HepG2 (cell line): ENCODE data around the gene MAVS. TPM values are rescaled to one million over a fixed set of nuclear protein-coding genes. Genes with fewer than 3 reads are reported as not detected.

ENCODE experiments used
- ATM ChIP-seq: fragments of 450-650 bp; IDR thresholded peaks from 2 replicates; pipeline ENCODE4 v1.7.1; 2017; ENCODE audit warnings: mild to moderate bottlenecking, borderline replicate concordance
- CENPX ChIP-seq: sonication (generic); formaldehyde crosslinking; IDR thresholded peaks from 2 replicates; pipeline ENCODE4 v1.9.0; 2021; ENCODE audit warnings: mild to moderate bottlenecking, missing genetic modification reagents, moderate library complexity
- EP300 ChIP-seq, 3 experiments: sonication (generic) in 1 of 3; formaldehyde crosslinking in 1 of 3; IDR thresholded peaks; 2 replicates each; pipeline versions ENCODE4 v1.5.1 to v1.6.1; 2011 to 2020; ENCODE audit warnings: low read depth in 2 of 3, low read length in 2 of 3, borderline replicate concordance in 1 of 3, improper control_type of control experiment in 1 of 3, mild to moderate bottlenecking in 1 of 3, missing genetic modification reagents in 1 of 3, moderate library complexity in 1 of 3
- GTF3A ChIP-seq: sonication (generic); formaldehyde crosslinking; conservative IDR thresholded peaks from 2 replicates; pipeline ENCODE4 v1.4.0; 2020; ENCODE audit warnings: mild to moderate bottlenecking, missing genetic modification reagents
- HOXA3 ChIP-seq: sonication (generic); formaldehyde crosslinking; IDR thresholded peaks from 2 replicates; pipeline ENCODE4 v1.5.0; 2020; ENCODE audit warnings: missing genetic modification reagents
- MZF1 ChIP-seq: sonication (generic); formaldehyde crosslinking; IDR thresholded peaks from 2 replicates; pipeline ENCODE4 v1.8.1; 2023; ENCODE audit warnings: mild to moderate bottlenecking, missing genetic modification reagents, borderline replicate concordance
- PCBP1 ChIP-seq: fragments of 200-400 bp; formaldehyde crosslinking; IDR thresholded peaks from 2 replicates; pipeline ENCODE4 v1.6.1; 2017; ENCODE audit warnings: mild to moderate bottlenecking, low read depth, low read length, borderline replicate concordance
- PITX1 ChIP-seq: sonication (generic); formaldehyde crosslinking; IDR thresholded peaks from 2 replicates; pipeline ENCODE4 v1.5.1; 2020; ENCODE audit warnings: mild to moderate bottlenecking, missing genetic modification reagents
- SNAI1 ChIP-seq: sonication (generic); formaldehyde crosslinking; IDR thresholded peaks from 2 replicates; pipeline ENCODE4 v1.5.0; 2020; ENCODE audit warnings: mild to moderate bottlenecking, missing genetic modification reagents, borderline replicate concordance
- TAF1 ChIP-seq: sonication (generic); formaldehyde crosslinking; IDR thresholded peaks from 2 replicates; pipeline ENCODE4 v1.4.0; 2020; ENCODE audit warnings: missing genetic modification reagents
- ZNF317 ChIP-seq: sonication (generic); formaldehyde crosslinking; IDR thresholded peaks from 2 replicates; pipeline ENCODE4 v1.5.0; 2020; ENCODE audit warnings: mild to moderate bottlenecking, missing genetic modification reagents
- ZNF335 ChIP-seq: sonication (generic); formaldehyde crosslinking; IDR thresholded peaks from 2 replicates; pipeline ENCODE4 v1.4.0; 2020; ENCODE audit warnings: missing genetic modification reagents
- ZNF7 ChIP-seq: IDR thresholded peaks from 2 replicates; pipeline ENCODE4 v1.6.1; 2016; ENCODE audit warnings: missing biosample characterization, missing genetic modification reagents
- ZNF841 ChIP-seq: sonication (generic); formaldehyde crosslinking; IDR thresholded peaks from 2 replicates; pipeline ENCODE4 v1.8.1; 2023; ENCODE audit warnings: missing genetic modification reagents, borderline replicate concordance
- polyA plus RNA-seq, 8 experiments: library from polyadenylated mRNA; depleted of rRNA in 3 of 8; stranded (reverse) in 7 of 8; unstranded in 1 of 8; fragments of >200 nt; fragmentation: Illumina TruSeq in 4 of 8; extraction: Trizol in 4 of 8; gene quantifications; 2 replicates each; pipeline versions ENCODE4 v1.2.1 to v1.2.3, GENCODE V29; 2011 to 2016; ENCODE audit warnings: low read depth in 4 of 8, missing spikeins in 1 of 8, mixed read lengths in 1 of 8; ENCODE audit not compliant: insufficient read depth in 1 of 8
- total RNA-seq, 5 experiments: library from RNA; depleted of rRNA; stranded (reverse); fragments of >200 nt; fragmentation: Illumina TruSeq; extraction: Trizol; gene quantifications; 2 replicates each; pipeline ENCODE4 v1.2.3, GENCODE V29; 2016; ENCODE audit warnings: low read depth in 1 of 5
- TF ChIP-seq, protein P1 (sequence below), 2 experiments: sonication (generic) in 1 of 2; formaldehyde crosslinking in 1 of 2; IDR thresholded peaks; 2 replicates each; pipeline versions ENCODE4 v1.5.1 to v1.6.1; 2011 to 2020; ENCODE audit warnings: borderline replicate concordance in 1 of 2, low read depth in 1 of 2, low read length in 1 of 2, mild to moderate bottlenecking in 1 of 2, missing genetic modification reagents in 1 of 2, moderate library complexity in 1 of 2
- TF ChIP-seq, protein P2 (sequence below), 2 experiments: sonication (generic) in 1 of 2; formaldehyde crosslinking in 1 of 2; IDR thresholded peaks; 2 replicates each; pipeline versions ENCODE4 v1.6.1 to v1.9.0; 2014 to 2022; ENCODE audit warnings: antibody characterized with exemption in 1 of 2, borderline replicate concordance in 1 of 2, inconsistent platforms in 1 of 2, low read depth in 1 of 2, missing genetic modification reagents in 1 of 2
- TF ChIP-seq, protein P3 (sequence below): sonication (generic); formaldehyde crosslinking; IDR thresholded peaks from 2 replicates; pipeline ENCODE4 v1.8.1; 2023; ENCODE audit warnings: mild to moderate bottlenecking, moderate library complexity, missing genetic modification reagents
- TF ChIP-seq, protein P4 (sequence below): sonication (generic); formaldehyde crosslinking; IDR thresholded peaks from 2 replicates; pipeline ENCODE4 v1.4.0; 2020; ENCODE audit warnings: mild to moderate bottlenecking, missing genetic modification reagents

MAVS gene
- total and polyA plus RNA-seq, 2 of the 13 experiments (the other 11 are each of a cell fraction or from before 2014, with no cell fraction given), result 27.3 to 36.6 TPM

DNA sequence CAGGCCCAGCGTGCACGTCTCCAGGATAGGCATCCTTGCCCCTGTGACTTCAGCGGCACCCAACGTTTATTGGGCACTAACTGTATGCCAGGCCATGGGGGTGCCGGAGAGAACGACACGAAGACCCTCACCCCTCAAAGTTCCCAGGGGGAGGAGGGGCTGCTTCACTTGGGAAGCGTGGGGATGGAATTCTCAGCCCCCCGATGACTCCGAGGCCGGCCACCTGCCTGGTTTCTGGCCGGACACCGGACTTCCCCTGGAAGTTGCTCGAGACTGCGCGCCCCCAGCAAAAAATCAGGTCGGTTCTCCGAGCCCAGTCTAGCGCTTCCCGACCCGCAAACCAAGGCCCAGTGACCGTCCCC is 275 bp upstream of the MAVS start (continued):
- TF ChIP-seq, protein P1, sequence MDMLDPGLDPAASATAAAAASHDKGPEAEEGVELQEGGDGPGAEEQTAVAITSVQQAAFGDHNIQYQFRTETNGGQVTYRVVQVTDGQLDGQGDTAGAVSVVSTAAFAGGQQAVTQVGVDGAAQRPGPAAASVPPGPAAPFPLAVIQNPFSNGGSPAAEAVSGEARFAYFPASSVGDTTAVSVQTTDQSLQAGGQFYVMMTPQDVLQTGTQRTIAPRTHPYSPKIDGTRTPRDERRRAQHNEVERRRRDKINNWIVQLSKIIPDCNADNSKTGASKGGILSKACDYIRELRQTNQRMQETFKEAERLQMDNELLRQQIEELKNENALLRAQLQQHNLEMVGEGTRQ (IDR thresholded peaks at IDR 0.05; ENCODE audit: low read depth, low read length), result no peak
- TF ChIP-seq, protein P1 (CRISPR knock-in tag; IDR thresholded peaks at IDR 0.05; ENCODE audit: borderline replicate concordance), result peak; percentile 58; the same call in 1 of the 2 replicates
- TF ChIP-seq PCBP1 (0 out of 2 replicates have a peak, but pooled peaks have one; percentile 18), TAF1 (CRISPR knock-in tag) (no peak), ZNF7 (CRISPR knock-in tag) (no peak), GTF3A (CRISPR knock-in tag) (no peak), ZNF317 (CRISPR knock-in tag) (peak; percentile 50; the same call in 1 of the 2 replicates), ZNF335 (CRISPR knock-in tag) (no peak), EP300 (IDR thresholded peaks at IDR 0.05; ENCODE audit: low read depth in 2 of 2, low read length in 2 of 2) (no peak), EP300 (CRISPR knock-in tag; IDR thresholded peaks at IDR 0.05; ENCODE audit: borderline replicate concordance) (peak; percentile 14; the same call in 1 of the 2 replicates), HOXA3 (CRISPR knock-in tag) (peak; percentile 63; the same call in 1 of the 2 replicates), PITX1 (CRISPR knock-in tag) (0 out of 2 replicates have a peak, but pooled peaks have one; percentile 1), CENPX (no peak), SNAI1 (0 out of 2 replicates have a peak, but pooled peaks have one; percentile 35), ZNF841 (CRISPR knock-in tag) (no peak), MZF1 (CRISPR knock-in tag) (0 out of 2 replicates have a peak, but pooled peaks have one; percentile 9), ATM (no peak)
- TF ChIP-seq, protein P2, sequence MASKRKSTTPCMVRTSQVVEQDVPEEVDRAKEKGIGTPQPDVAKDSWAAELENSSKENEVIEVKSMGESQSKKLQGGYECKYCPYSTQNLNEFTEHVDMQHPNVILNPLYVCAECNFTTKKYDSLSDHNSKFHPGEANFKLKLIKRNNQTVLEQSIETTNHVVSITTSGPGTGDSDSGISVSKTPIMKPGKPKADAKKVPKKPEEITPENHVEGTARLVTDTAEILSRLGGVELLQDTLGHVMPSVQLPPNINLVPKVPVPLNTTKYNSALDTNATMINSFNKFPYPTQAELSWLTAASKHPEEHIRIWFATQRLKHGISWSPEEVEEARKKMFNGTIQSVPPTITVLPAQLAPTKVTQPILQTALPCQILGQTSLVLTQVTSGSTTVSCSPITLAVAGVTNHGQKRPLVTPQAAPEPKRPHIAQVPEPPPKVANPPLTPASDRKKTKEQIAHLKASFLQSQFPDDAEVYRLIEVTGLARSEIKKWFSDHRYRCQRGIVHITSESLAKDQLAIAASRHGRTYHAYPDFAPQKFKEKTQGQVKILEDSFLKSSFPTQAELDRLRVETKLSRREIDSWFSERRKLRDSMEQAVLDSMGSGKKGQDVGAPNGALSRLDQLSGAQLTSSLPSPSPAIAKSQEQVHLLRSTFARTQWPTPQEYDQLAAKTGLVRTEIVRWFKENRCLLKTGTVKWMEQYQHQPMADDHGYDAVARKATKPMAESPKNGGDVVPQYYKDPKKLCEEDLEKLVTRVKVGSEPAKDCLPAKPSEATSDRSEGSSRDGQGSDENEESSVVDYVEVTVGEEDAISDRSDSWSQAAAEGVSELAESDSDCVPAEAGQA (IDR thresholded peaks at IDR 0.05; ENCODE audit: low read depth), result no peak
- TF ChIP-seq, protein P2 (CRISPR knock-in tag; IDR thresholded peaks at IDR 0.05; ENCODE audit: borderline replicate concordance), result no peak
- TF ChIP-seq, protein P3, sequence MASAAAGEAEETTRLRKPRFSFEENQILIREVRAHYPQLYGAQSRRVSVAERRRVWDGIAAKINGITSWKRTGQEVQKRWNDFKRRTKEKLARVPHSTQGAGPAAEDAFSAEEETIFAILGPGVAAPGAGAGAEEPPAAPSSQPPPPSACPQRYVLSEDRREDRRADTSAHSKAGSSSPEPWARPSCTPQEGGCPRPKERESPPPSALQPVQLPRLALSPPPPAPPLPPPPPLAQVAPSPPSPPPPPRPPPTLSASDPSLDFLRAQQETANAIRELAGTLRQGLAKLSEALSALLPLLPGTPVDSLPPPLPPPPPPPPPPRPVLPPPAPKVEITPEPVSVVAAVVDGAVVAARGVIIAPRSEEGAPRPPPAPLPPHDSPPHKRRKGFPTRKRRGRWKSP, result no peak
- TF ChIP-seq, protein P4, sequence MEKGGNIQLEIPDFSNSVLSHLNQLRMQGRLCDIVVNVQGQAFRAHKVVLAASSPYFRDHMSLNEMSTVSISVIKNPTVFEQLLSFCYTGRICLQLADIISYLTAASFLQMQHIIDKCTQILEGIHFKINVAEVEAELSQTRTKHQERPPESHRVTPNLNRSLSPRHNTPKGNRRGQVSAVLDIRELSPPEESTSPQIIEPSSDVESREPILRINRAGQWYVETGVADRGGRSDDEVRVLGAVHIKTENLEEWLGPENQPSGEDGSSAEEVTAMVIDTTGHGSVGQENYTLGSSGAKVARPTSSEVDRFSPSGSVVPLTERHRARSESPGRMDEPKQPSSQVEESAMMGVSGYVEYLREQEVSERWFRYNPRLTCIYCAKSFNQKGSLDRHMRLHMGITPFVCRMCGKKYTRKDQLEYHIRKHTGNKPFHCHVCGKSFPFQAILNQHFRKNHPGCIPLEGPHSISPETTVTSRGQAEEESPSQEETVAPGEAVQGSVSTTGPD (CRISPR knock-in tag), result peak; percentile 53; the same call in 1 of the 2 replicates
